Muscle of arm (tissue), 12 donors: ENCODE results near the gene PAFAH1B2. TPM values are rescaled to one million over a fixed set of nuclear protein-coding genes. Genes with fewer than 3 reads are reported as not detected.
"Not testable (repeated sequence)": the region's sequence is repeated elsewhere in the genome, so short reads cannot be mapped to it uniquely, and the experiment has no call there.

Experiments
- DNase-seq: peaks from one replicate; pipeline ENCODE4 v3.0.0-alpha.2; 2013
- polyA plus RNA-seq, 12 donors: library from polyadenylated mRNA; unstranded; fragments of 120-200 nt; gene quantifications; one replicate each; pipeline ENCODE4 v1.2.1, GENCODE V29; 2013; ENCODE audit not compliant: insufficient read length in 12 of 12

The PAFAH1B2 gene
- polyA plus RNA-seq, 12 donors, result 45.3 to 201 (median 54.4) TPM

DNA sequence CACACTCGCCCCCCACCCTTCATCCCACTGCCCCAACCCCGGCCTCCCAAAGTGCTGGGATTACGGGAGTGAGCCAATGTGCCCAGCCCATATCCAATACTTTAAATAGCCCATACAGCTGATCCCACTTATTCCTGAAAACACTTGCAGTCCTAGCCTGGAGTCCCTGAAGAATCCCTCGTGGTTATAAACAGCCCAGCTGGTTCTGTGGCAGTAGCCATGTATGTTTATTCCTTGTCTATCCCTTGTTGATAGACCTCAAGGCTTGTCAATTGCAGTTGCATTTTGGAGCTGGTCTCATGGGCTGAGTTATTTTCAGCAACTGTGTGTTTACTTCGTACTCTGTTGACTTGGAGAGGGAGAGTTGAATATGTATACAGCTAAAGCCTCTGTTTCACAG, 21.5 kb upstream of the PAFAH1B2 start:
- DNase-seq, result no peak

DNA sequence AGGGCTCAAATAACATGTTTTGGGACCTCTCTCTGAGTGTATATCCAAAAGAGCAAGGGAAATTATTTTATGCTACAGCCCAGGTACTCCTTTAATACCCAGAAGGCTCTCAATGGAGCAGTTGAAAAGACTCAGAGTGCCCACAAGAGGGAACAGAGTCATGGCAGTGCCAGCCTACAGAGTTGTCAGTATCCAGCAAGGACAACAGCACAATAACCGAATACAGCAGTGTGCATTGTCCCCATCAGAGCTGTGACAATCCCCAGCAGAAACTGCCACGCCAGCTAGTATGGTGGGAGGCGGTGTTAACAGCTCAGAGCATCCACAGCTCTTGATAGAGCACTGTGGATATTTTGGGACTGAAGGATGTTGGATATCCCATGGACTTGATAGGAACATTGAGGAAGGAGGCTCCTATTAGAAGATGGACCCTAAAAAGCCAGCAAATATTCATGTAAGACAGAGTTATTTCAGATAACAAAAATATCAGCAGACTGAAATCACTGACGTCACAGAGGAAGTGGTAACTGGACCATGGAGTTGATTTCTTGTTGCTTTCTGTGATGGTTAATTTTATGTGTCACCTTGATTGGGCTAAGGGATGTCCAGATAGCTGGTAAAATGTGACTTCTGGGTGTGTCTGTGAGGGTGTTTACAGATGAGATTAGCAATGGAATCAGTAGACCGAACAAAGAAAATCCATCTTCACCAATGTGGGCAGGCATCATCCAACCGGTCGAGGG, 17.7 kb upstream of the PAFAH1B2 start:
- DNase-seq, result no peak

DNA sequence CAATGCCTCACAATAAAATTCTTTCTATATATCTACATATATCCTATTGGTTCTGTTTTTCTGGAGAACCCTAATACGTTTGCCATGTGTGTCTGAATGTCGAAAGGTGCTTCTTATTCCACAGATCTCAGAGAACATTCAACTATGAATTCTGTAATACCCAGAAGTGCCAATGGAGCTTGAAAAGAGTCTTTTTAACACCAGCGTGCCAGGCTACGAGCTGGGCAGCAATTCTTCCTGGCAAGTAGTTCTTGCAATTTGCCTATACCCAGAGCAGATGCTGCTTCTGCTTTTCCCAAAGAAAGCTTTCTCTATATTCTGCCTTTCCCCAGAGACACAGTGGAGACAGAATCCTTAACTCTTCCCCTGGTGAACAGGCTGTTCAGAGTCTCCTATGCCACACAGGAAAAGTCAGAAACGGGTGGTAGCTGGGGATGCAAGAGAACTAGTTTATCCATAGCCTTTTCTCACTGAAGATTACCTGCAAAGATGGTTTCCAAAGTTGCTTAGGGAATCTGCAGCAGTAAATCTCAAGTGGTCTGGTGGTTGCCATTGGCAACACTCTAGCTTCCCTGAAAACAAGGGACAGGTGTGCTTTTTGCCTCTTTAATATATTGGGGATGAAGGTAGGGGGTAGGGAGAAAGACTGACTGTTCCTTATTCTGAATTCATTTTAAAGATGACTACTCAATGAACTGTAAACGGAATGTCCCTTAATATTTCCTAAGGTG, 16.8 kb upstream of the PAFAH1B2 start:
- DNase-seq, result no peak

DNA sequence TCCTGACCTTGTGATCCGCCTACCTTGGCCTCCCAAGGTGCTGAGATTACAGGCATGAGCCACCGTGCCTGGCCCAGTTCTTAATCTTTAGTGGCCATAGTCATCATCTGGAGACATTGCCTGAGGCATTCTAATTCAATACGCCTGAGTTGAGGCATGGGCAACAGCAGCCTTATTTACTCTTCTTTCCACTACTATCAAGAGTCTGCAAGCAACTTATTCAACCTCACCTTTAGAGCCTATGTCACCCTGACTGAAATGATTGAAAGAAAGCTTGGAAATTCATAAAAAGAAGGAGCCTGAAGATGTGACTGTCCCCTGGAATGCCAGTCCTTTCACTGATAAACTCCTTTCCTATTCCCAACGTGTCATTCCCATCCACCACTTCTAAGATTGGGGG, 15.8 kb upstream of the PAFAH1B2 start:
- no peak for DNase-seq

DNA sequence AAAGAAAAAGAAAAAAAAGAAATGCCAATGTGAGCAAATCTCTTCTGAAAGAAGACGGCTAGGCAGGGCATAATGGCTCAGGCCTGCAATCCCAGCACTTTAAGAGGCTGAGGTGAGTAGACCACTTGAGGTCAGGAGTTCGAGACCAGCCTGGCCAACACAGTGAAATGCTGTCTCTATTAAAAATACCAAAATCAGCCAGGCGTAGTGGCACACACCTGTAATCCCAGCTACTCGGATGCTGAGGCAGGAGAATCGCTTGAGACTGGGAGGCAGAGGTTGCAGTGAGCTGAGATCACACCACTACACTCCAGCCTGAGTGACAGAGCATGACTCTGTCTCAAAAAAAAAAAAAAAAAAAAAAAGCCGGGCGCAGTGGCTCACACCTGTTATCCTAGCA, 13.7 kb upstream of the PAFAH1B2 start:
- DNase-seq, result not testable (repeated sequence)

DNA sequence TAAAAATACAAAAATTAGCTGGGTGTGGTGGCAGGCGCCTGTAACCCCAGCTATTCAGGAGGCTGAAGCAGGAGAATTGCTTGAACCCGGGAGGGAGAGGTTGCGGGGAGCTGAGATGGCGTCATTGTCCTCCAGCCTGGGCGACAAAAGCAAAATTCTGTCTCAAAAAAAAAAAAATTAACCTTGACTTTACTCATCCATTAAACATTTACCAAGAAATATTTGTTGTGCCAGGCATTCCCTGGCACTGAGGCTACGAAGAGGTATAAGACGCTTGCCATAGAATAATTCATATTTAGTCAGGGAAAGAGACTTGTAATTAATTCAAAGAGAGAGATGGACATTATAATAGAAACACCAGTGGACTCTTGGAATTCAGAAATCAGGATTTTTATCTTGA, 13.2 kb upstream of the PAFAH1B2 start:
- no peak for DNase-seq

DNA sequence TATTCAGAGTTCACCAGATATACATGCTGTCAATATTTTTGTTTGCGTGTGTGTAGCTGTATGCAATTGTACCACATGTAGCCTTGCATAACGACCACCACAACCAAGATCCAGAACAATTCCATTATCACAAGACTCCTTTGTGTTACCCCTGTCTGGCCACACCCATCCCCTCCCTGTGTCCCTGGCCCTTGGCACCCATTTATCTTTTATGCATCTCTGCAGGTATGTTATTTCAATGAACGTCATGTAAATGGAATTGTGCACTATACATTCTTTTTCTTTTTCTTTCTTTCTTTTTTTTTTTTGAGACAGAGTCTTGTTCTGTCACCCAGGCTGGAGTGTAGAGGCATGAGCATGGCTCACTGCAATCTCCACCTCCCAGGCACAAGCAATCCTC, 9.7 kb upstream of the PAFAH1B2 start:
- DNase-seq, result no peak

DNA sequence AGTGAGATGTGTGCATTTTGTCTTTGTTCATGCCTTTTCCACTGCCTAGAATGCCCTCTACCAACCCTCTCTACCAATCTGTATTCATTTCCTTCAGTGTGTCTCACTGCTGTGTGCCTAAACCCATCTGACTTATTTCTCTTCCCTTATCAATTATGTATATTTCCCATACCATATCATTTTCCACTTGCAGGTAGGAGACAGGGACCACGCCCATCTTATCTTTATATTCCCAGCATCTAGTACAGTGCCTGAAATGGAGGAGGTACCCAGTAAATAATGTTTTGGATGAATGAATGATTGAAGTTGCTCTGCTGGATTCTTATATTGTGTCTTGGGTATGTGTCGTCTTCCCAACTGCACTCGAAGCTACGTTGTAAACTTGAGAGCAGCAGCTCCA, 9.1 kb upstream of the PAFAH1B2 start:
- DNase-seq, result not testable (repeated sequence)

DNA sequence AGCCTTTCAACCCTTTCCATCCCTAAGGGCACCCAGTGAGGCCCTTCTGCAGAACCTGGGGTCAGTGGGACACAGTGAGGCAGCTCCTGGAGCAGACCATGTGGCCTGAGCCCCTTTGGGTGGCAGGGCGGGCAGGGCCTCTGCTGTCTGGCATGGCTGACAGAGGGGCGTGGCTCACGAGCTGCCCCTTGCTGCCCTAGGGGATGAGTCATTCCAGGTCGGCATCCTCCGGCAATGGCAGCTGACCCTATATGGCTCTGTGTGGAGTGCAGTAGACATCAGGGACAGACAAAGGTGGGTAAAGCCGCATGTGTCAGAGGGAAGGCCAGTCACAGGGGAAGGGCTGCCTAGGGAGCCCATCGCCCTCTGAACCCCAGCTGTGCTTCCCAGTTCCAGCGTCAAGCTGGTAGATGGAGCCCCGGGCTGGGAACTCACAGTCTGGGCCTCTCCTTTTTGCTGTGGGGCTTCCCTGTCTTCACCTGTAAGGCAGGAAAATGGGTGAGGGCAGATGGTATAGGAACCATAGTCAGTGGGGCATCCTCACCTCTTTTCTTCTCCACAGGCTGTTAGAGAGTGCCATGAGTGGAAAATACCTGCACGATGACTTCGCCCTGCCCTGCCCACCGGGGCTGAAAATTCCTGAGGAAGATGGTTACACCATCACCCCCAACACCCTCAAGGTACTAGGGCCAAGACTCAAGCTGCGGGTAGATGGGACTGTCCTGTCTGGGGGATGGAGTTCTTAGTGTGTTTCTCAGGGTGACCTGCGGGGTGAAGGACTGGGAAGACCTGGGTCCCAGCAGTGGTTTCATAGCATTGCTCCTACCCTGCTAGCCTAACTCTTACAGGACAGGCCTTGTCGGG, 6.6 kb upstream of the PAFAH1B2 start:
- DNase-seq, result not testable (repeated sequence)

DNA sequence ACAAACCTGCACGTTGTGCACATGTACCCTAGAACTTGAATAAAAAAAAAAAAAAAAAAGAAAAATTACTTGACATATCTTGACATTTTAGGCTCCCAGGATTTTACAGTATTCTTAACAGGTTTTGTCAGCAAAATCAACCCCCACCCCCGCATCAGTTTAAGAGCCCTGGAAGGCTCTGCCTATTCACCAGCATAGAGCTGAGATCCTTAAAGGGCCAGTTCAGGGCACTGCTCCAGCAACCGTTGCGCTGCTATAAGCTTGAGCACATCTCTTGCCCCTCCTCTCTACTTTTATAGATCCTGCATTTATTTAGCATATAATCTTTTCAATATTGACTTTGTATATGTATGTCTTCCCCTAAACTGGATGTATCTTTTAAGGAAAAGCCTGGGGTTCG, 697 bp upstream of the PAFAH1B2 start:
- DNase-seq, result peak; percentile 50

DNA sequence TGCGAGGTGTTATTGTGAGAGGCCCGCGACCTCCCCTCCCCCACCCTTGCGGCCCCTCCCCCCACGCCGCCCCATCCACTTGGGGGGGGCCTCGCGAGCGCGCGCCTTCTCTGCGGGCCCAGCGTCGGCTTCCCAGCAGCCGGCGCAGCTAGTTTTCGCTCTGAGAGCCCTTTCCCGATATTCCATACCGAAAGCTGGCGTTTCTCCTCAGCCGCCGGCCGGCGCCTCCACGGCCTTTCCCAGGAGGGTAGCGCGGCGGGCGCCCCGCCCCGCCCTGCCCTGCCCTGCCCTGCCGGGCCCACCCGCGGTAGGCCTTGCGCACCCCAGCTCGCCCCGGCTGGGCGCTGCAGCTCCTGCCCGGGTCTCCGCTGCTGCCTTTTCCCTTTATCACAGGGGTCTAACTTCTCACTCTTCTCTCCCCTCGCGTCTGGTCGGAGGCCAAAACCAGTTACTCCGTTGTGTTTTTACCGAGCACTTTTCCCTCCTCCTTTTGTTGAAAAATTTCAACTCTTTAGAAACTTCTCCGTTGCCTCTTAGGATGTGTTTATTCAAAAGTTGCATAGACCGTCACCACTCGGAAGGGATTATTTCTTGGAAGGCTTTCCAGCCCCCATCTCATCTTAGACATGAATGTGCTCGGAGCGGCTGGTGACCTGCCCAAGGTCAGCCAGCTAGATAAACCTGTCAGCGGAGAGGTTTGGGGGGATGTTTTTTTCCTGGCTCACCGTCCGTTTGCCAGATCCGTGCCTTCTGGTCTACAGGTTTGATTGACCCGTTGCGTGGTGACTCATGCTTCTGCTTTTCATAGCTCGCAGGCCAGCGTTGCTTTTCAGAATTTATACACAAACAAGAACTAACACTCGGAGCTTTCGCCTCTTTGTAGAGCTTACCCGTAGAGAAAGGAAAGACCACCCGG, 648 bp downstream of the PAFAH1B2 start:
- DNase-seq, result peak; percentile 41

DNA sequence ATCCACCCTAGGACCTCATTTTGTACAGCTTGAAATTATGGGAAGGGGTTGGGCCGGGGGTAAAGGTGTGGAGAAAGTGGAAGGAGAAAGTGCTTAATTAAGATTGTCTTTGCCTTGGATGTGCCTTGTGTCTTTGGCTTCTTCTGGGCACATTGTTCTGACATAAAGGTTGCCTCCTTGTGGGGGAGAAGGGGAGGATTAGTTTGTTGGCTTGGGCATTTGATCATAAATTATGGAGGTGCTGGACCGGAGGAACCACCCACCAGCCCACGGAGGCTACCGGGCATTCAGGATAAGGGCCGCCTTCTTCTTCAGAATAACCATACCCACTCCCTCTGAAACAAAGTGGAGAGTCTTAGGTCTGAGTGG, 1.3 kb downstream of the PAFAH1B2 start:
- peak; percentile 4 for DNase-seq

DNA sequence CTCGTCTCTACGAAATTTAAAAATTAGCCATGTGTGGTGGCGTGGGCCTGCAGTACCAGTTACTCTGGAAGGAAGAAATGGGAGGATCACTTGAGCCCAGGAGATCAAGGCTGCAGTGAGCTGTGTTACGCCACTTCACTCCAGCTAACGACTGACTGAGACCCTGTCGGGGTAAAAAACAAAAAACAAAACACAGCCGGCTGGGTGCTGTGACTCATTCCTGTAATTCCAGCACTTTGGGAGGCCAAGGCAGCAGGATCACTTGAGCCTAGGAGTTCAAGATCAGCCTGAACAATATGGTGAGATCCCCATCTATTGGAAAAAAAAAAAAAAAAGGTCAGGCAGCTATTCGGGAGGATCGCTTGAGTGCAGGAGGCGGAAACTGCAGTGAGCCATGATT, 2.4 kb downstream of the PAFAH1B2 start:
- no peak for DNase-seq

DNA sequence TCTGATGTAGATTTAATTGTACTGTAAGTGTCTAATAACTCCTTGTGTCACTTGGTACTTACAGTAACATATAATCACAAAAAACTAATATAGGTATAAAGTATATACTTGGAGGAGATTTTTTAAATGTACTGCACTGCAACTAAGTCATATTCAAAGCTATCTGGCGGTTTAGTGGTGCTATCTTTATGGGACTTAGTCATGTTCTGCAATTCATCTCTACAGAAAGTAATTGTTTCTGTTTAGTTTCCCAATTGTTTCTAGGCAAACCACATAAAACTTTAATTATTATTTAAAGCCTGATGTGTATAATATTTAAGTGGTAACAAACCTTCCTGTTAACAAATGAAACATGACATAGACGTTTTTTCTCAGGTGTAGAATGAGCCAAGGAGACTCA, 8.0 kb downstream of the PAFAH1B2 start:
- no peak for DNase-seq

DNA sequence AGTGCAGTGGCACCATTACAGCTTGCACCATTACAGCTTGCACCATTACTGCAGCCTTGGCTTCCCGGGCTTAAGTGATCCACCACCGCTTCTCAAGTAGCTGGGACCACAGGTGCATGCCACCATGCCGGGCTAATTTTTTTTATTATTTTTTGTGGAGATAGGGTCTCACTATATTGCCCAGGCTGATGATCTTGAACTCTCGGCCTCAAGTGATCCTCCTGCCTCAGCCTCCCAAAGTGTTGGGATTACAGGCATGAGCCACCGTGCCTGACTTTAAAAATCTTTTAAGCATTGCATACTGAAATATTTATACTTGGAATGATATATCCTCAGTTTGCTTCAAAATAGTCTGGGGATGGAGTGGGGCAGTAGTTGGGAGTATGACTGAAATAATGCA, 10.4 kb downstream of the PAFAH1B2 start:
- DNase-seq, result no peak

DNA sequence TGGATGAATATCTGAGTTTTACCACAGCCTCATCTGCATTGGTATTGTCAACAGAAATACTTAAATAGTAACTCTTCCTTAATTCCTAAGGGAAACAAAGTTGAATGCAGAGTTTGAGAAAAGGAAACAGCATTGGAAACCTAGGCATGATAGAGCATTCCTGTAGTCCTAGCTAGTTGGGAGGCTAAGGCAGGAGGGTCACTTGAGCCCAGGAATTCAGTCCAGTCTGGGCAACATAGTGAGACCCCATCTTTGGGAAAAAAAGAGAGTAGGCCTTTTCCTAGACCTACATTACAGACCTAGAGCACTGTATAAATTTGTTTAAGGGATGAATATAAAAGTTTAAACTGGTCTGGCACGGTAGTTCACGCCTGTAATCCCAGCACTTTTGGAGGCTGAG, 13.4 kb downstream of the PAFAH1B2 start:
- DNase-seq, result no peak

DNA sequence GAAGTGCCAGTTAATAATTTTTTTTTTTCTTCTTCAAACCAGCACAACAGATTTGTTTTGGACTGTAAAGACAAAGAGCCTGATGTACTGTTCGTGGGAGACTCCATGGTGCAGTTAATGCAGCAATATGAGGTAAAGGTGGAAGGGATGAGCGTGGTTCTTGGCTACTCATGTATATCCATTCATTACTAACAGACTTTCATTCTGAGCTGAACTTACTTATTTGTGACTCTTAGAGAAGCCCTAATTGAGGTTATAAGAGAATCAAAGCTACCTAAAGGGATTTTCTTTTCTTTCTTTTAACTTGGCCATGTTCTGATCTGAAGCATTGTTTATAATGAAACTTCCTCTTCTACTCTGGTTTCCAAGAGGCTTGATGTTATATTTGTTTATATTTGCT, 15.8 kb downstream of the PAFAH1B2 start:
- no peak for DNase-seq

DNA sequence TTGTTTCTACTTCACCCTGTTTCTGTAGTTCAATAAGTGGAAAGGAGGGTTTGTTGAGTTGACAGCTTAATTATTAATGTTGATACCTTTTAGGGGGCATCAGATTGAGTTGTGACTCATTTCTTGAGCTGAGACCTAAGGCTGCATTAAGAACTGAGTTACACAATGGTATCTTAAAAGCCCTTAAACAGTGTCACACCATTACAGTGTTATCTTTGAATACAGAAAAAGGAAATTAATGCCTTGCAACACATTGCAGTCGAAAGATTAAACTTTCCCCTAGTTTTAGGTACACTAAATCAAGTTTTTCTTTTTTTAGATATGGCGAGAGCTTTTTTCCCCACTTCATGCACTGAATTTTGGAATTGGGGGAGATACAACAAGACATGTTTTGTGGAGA, 16.7 kb downstream of the PAFAH1B2 start:
- DNase-seq, result no peak

DNA sequence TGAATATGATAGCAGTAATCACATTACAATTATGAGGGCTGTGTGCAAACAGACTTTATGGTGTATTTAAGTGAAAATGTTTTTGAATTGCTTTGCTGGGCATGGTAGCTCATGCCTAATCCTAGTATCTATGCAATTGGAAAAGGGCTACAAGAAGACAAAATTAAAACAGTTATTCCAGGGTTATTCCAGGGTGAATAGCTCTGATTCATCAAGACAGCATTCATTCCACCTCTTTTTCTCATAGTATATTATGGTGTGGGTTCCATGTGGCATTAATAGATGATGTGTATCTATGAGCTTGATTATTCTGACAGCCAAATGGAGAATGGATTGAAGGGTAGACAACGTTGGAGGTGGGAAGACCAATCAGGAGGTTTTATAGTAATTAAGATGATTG, 22.4 kb downstream of the PAFAH1B2 start:
- no peak for DNase-seq

DNA sequence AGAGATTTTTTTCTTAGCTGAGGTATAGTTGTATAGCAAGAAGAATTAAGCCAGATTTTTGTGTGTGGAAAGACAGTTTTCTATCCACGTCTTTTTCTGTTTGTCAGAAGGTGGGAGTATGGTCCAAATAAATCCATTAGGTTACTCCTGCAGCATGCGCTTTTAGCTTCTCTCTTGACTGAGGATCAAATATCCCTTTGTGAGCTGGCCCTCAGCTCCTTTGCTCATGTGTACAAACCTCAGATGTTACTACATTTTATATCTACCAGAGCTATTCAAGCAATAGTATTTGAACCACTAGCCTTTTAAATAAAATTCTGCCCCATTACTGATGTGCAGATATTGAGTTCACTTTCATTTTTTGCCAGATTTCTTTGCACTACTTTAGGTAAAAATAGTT, 25.6 kb downstream of the PAFAH1B2 start:
- no peak for DNase-seq

DNA sequence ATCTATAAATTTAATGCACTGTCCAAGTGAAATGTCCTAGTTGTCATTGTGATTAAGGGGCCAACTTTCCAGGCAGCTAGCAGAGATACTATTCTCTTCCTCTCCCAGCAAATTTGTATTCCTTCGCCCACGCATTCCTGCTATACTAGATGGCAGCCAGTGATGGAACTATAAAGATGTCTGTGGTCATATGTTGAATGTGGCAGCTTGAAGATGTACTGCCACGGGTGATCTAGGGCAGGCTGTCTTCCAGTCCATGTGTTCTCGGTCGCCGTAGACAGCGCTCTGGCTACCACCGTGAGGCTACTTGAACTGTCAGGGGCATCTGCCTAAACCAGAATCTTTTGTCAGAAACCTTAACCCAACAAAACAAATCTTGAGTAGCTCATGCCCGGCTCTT, 26.1 kb downstream of the PAFAH1B2 start:
- DNase-seq, result no peak

DNA sequence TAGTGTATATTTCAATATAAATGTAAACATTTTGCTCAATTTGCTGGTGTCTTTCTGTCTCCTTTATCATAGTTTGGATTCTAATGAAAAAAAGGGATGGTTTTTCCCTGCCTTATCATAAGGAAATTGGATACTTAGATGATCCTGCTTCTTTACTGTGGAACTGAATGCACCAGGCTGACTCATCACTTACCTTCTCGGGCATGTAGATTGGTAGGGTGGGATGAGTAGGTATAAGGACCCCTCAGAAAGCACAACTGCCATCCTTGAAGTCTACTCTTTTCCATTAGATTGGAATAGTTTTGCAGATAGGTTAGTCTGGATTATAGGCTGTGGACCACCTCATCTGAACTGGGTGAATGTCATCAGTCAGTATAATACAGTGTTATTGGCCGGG, 26.9 kb downstream of the PAFAH1B2 start:
- DNase-seq, result no peak
